ENCODE measurements around the gene UBE2D4. TPM values are rescaled to one million over a fixed set of nuclear protein-coding genes. Genes with fewer than 3 reads are reported as not detected.

UBE2D4 gene
- total RNA-seq, 1 donor from 2014 or later = 15.6 TPM

- no peak for TF ChIP-seq CTCF (conservative IDR thresholded peaks at IDR 0.05)
- no peak for DNase-seq (ENCODE audit: low read depth, low spot score)
- peaks cover 9% of the 10 kb centered on the region for H3K4me1 Mint-ChIP-seq
- H3K27me3 Mint-ChIP-seq (ENCODE audit: low read depth) = no peaks in the 10 kb centered on the region
- no peaks in the 10 kb centered on the region for H3K9me3 Mint-ChIP-seq
- no peak overlapping the region for H3K4me3 Mint-ChIP-seq
- peaks cover 26% of the 10 kb centered on the region for H3K36me3 Mint-ChIP-seq (ENCODE audit: low read depth)
- no peak overlapping the region for H3K27ac Mint-ChIP-seq (ENCODE audit: unreplicated experiment)
These were observed 45.6 kb upstream of the UBE2D4 start for GRCh38 chr7:43880596-43880995.

- Mint-ChIP-seq H3K36me3 (ENCODE audit: low read depth) (peaks cover 17% of the 10 kb centered on the region), H3K27me3 (ENCODE audit: low read depth) (no peaks in the 10 kb centered on the region), H3K27ac (ENCODE audit: unreplicated experiment) (no peak overlapping the region), H3K4me1 (no peaks in the 10 kb centered on the region), H3K9me3 (no peaks in the 10 kb centered on the region), H3K4me3 (no peak overlapping the region)
- no peak for TF ChIP-seq CTCF (conservative IDR thresholded peaks at IDR 0.05)
- no peak for DNase-seq (ENCODE audit: low read depth, low spot score)
These were observed 42.0 kb upstream of the UBE2D4 start for GRCh38 chr7:43884209-43884608.

DNA sequence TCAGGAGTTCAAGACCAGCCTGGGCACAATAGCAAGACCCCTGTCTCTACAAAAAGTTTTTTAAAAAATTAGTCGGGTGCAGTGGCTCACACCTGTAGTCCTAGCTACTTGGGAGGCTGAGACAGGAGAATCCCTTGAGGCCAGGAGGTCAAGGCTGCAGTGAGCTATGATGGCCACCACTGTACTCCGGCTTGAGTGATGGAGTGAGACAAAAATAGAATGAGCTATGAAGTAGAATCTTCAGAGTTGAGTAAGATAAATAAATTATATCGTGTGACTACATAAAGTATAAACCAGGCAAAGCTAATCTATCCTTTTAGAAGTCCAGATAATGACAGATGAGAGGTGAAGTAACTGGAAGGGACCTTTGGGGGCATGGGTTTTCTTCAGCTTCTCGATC, 41.6 kb upstream of the UBE2D4 start:
- no peak for DNase-seq (ENCODE audit: low read depth, low spot score)
- no peaks in the 10 kb centered on the region for H3K27me3 Mint-ChIP-seq (ENCODE audit: low read depth)
- H3K4me1 Mint-ChIP-seq = no peaks in the 10 kb centered on the region
- H3K27ac Mint-ChIP-seq (ENCODE audit: unreplicated experiment) = no peak overlapping the region
- no peak for TF ChIP-seq CTCF (conservative IDR thresholded peaks at IDR 0.05)
- no peaks in the 10 kb centered on the region for H3K9me3 Mint-ChIP-seq
- no peak overlapping the region for H3K4me3 Mint-ChIP-seq
- peaks cover 17% of the 10 kb centered on the region for H3K36me3 Mint-ChIP-seq (ENCODE audit: low read depth)

- H3K27me3 Mint-ChIP-seq (ENCODE audit: low read depth) = no peaks in the 10 kb centered on the region
- peak overlapping the region; percentile 1 for H3K27ac Mint-ChIP-seq (ENCODE audit: unreplicated experiment)
These were observed 37.0 kb upstream of the UBE2D4 start for GRCh38 chr7:43888993-43889945.

GRCh38 chr7:43890468-43890867, 35.8 kb upstream of the UBE2D4 start:
- no peaks in the 10 kb centered on the region for H3K9me3 Mint-ChIP-seq
- TF ChIP-seq CTCF (conservative IDR thresholded peaks at IDR 0.05) = no peak
- H3K27ac Mint-ChIP-seq (ENCODE audit: unreplicated experiment) = no peak overlapping the region
- no peak for DNase-seq (ENCODE audit: low read depth, low spot score)
- H3K27me3 Mint-ChIP-seq (ENCODE audit: low read depth) = no peaks in the 10 kb centered on the region
- peaks cover 6% of the 10 kb centered on the region for H3K4me1 Mint-ChIP-seq
- no peak overlapping the region for H3K4me3 Mint-ChIP-seq
- peaks cover 5% of the 10 kb centered on the region for H3K36me3 Mint-ChIP-seq (ENCODE audit: low read depth)

More at GRCh38 chr7:43888993-43889945, 37.0 kb upstream of the UBE2D4 start:
- Mint-ChIP-seq H3K4me3 (no peak overlapping the region), H3K4me1 (no peaks in the 10 kb centered on the region), H3K9me3 (no peaks in the 10 kb centered on the region), H3K36me3 (ENCODE audit: low read depth) (no peaks in the 10 kb centered on the region)
- TF ChIP-seq CTCF (conservative IDR thresholded peaks at IDR 0.05) = no peak
- DNase-seq (ENCODE audit: low read depth, low spot score) = no peak

Data from neural crest cell (in vitro differentiated cells).